SHP77 (cell line): Measurements from ENCODE around the gene KBTBD8.

Experiments
- DNase-seq, 2 experiments: peaks; one replicate each; lab custom pipeline; 2025; lab: John Stamatoyannopoulos, UW

KBTBD8 gene, protein sequence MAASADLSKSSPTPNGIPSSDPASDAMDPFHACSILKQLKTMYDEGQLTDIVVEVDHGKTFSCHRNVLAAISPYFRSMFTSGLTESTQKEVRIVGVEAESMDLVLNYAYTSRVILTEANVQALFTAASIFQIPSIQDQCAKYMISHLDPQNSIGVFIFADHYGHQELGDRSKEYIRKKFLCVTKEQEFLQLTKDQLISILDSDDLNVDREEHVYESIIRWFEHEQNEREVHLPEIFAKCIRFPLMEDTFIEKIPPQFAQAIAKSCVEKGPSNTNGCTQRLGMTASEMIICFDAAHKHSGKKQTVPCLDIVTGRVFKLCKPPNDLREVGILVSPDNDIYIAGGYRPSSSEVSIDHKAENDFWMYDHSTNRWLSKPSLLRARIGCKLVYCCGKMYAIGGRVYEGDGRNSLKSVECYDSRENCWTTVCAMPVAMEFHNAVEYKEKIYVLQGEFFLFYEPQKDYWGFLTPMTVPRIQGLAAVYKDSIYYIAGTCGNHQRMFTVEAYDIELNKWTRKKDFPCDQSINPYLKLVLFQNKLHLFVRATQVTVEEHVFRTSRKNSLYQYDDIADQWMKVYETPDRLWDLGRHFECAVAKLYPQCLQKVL

DNA sequence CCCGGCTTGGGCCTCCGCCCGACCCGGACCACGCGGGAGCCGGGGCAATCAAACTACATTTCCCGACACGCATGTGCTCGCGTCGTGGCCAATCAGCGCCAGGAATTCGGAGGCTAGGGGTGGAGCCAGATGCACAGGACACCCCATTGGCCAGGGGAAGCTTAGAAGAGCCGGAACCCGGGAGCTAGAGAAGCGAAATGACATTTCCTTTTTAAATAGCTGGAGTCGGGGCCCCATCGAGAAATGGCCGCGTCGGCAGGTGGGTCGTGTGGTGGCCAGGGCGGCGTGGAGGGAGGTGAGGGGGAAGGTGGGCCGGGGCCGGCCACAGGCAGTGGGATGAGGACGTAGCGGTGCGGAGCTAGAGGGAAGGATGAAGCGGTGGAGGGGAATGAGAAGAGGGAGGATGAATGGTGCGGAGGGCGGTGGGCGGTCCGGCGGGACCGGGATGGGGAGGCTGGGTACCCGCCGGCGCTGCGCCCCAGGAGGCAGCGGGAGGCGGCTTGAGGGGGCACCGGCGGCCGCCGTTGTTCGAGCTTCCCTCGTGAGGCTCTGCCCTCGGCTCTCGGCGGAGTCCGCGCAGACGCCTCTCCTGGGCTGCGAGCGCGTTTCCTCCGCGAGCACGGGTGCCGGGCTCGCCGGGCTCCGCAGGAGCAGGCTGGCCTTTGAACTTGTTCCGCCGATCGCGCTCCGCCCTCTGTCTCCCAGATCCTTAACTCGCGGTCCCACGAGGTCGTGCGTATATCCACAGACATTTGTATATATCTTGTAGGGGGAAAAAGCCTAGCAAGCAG is at the start of gene KBTBD8:
TSS of gene KBTBD8 (plus strand) at position 195 of the 791 bp plus-strand sequence. CDS start at position 244, 49 bp downstream.
- peak; percentile 97 to 98 for DNase-seq

DNA sequence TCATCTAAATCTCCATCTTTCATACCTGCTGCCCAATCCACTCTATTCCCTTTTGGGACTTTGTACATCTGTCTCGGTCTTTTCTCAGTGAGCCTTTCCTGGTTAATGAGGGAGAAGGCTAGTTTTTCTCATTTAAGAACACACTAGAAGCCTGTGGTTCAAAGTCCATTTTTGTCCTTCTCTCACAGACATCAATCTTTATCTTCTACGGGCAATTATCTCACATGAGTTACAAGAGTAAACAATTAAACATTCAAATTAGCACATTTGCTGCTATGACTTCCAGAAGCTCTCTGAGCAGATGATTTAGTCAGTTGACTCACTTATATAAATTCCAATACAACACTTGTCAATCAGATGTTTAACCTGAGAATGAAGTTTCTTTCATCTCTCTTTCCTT is 49.3 kb upstream of the KBTBD8 start:
- no peak for DNase-seq

DNA sequence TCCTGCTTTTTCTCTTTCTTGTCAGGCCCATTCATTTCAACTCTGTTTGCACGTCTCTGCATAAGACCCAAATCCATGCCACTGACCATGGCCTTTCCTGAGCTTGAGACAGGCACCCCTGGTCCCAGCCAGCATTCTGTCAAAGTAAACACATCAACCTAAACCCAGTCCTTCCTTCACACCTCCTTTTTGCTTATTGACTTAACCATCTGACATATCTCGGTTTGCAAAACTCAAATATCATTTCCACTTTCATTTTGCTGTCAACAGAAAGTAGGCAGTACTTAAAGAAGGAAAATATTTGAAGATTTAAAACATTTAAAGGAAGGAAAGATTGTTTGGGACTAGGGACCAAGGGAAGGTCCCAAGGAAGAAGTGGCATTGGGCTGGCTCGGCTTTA is 48.2 kb upstream of the KBTBD8 start:
- no peak for DNase-seq

DNA sequence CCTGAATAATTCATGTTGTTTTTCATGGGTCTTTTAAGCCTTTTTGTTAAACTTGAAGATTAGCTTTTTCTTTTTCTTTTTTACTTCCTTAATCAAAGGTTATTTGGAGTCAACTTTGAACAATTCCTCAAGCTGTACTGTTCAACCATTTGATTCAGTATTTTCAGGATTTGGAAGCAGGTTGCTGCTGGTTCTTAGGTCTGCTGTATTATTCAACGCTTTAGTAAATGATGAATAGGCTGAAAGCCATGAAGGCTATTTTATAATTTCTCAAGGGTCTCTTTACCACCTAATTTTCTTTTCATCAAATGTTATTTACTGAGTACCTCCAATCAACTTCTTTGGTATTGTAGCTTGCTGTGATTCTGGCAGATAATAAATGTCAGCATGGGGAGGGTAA is 45.8 kb upstream of the KBTBD8 start:
- DNase-seq: no peak

DNA sequence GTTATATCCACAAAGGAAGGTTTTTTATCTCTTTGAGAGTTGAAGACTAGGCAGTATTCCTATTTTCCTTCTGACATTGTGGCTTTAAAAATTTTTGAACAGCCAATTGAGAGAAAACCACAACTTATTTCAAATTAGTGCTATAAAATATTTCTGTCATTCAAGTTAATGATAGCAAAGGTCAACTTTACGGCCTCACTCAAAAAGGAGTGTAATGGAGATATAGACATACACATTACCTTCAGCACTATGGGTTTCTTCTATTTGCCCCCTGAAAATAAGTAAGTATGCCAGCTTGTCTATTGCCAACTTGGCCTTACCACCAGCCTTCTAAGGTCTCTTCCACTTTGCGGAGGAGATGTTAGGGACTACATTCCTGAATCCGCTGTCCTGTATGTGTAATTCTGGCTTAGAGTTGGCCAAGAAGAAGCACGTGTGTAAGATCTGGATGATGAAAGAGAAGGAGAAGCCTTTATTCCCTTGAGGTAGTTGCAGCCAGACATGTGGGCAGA is 44.1 kb upstream of the KBTBD8 start:
- no peak for DNase-seq

DNA sequence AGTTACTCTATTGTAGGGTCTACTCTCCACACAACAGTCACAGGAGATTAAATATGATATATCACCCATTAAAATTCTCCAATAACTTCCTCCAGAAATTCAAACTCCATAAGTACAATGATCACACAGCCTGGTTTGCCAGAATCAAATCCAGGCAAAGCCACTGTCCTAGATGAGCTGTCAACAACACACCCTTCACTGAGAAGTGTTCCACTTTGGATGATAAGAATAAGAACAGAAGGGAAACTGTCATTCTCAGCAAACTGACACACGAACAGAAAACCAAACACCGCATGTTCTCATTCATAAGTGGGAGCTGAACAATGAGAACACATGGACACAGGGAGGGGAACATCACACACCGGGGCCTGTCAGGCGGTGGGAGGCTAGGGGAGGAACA is 41.4 kb upstream of the KBTBD8 start:
- DNase-seq: no peak

DNA sequence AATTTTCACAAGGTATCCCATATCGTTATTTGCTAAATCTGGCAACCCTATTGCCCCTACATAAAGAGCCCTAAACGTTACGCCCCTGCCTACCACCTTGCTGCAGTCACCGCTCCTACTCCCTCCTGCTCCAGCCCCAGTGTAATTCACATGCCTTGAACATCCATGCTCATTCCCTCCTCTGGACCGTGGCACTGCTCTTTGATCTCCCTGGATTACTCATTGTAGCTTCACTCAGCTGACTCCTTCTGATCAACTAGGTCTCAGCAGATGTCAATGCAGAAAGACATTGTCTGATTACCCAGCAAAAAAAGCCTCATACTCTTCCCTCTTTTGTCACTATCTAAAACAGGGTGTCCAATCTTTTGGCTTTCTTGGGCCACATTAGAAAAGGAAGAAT is 40.7 kb upstream of the KBTBD8 start:
- DNase-seq: no peak

DNA sequence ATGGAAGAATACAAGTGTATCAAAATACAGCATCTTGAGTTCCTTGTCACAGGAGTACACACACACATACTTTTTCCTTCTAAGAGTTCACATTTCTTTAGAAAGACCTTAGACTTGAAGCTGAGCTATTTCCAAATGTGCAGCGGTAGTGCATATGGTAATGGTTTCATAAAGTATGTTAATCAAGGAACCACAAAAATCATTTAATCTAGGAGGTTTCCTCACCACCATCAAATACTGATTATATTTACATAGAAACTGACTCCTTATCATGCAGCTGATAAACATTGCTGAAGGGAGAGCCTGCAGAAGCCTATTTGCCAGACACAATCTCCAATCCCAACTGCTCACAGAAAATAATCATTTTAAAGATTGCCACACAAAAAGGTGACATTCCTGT is 40.0 kb upstream of the KBTBD8 start:
- DNase-seq: no peak

DNA sequence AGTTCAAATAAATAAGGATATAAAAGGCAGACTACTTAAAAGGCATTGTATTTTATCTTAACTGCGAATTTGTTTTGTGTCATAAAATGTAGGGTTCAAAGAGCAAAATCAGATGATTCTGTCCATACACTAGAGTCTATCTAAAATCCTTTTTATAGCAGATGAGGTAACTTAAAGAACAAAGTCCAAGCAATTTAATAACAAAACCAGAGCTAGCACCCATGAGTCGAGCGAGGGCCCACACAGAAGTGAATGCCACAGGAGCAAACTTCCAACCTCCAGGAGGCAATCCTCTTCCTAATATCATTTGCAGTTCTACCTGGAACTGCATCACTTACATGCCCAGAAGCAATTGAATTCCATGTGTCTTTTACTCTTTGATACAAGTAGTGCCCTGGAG is 35.4 kb upstream of the KBTBD8 start:
- no peak for DNase-seq

DNA sequence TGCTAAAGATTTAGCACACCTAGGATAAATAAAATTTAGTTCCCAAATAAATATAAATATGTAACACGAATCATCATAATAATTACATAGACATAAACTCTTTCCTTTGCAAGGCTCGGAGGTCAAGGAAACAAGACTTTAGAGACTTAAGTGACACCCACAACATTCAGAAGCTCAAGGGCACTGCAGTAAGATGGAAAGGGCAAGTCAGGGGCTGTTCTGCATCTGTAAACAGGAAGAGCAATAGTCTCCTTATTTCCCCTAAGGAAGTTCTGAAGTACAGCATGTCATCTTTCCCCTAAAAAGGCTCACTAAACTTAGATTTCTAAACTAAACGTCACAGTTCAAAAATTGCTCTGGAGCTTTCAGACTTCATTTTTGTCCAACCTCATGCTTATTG is 26.9 kb upstream of the KBTBD8 start:
- DNase-seq: no peak

DNA sequence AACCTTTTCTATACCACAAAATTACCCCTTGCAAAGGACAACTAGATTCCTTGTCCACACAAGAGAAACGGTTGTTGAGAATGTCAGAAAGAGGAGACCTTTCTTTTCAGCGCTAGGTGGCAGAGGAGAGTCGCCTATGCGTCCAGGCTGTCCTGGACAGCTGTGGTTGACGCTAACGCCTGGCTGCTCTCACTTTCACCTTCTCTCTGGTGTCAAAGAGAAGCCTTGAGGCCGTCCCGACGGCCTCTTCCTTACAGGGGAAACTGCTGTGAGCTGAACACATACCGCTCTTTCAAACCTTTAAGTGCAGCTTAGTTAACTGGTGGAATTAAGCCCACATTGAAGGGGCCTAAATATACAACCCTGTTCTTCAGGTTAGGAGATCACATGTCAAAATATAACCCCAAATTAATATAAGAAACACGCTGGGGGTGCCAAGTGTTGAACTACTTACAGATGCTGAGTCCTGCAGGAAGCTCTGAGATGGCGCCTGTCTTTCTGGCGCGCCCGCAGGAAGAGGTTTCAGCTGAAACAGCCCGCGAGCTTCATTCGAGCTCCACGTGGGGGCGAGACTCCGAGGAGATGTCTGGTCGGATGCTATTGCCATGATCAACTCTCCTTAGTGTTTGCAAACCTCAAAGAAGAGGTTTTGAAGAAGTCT is 26.1 kb upstream of the KBTBD8 start:
- peak; percentile 78 to 84 for DNase-seq

DNA sequence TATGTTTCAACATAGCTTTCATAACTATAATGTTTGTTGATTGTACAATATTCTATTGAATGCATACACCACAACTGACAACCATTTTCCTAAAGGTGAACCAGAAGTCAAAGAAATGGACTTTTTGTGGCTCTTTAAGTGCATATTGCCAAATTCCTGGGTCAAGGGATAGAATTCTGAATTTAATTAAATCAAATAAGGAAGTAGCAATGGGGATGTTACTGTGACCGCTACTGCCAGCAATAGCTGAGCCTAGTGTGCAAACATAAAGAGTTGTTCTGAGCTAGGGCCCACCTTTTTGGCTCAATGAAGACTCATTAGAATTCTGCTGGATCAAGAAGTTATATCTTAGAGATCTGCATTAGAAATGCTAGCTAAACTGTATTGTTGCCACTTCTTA is 17.3 kb upstream of the KBTBD8 start:
- DNase-seq: no peak

DNA sequence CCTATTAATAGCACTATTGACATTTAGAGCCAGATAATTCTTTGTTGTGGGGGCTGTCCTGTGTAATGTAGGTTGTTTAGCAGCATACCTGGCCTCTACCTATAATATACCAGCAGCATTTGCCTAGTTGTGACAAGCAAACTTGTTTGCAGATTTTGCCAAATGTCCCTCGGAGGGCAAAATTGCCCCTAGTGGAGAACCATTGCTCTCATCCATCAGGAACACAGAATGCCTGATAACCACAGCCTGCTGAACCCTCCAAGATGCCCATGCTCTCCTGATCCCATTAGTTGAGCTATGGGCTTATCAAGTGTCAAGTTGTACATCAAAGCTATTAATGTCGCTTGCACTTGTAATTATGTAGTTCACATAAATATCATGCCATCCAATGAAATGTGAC is 15.0 kb upstream of the KBTBD8 start:
- no peak for DNase-seq

DNA sequence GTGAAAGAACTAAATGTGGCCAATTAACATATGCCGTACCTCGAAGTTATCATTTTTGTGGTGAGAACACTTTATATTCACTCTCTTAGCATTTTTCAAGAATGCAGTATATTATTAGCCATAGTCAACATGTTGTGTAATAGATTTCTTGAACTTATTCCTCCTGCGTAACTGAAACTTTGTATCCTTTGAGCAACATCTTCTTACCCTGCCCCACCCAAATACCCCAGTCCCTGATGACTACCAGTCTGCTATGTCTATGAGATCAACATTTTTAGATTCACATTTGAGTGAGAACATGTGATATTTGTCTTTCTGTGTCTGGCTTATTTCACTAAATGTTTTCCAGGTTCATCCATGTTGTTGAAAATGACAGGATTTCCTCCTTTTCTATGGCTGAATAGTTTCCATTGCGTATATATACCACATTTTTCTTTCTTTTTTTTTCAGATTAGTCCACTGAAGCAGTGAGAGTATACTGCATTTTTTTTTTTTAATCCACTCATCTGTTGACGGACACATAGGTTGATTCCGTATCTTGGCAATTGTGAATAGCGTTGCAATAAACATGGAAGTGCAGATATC is 12.7 kb upstream of the KBTBD8 start:
- DNase-seq: no peak

DNA sequence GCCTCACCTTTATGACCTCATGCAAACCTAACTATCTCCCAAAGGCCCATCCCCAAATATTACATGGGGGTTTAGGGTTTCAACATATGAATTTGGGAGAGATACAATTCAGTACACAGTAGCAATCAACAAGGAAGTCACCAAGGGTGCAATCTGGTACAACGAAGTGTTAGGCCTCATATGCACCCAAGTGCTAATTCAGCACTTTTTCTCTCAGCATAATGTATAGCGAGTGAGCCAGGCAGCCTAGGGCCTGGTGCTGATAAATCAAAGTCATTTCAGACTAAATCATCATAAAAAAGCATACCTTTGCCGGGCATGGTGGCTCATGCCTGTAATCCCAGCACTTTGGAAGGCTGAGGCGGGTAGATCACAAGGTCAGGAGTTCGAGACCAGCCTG is 11.7 kb upstream of the KBTBD8 start:
- no peak for DNase-seq

DNA sequence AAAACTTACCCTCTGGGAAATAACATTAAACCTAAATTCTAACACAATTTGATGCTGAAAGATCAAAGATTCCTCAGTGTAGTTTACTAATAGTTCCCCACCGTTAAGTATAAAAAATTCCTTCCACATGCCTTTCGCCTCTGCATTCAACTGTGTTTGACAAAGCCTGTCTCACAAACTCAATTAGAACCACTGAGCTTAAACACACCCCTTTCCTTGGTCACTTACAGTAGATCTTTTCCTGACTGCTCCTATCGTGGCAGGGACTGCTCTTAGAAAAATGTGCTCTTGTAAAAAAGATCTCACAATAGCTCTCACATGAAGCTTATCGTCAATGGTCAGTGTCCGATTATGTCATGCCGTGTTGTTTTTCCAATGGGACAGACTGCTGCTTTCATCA is 8.9 kb upstream of the KBTBD8 start:
- DNase-seq: no peak

DNA sequence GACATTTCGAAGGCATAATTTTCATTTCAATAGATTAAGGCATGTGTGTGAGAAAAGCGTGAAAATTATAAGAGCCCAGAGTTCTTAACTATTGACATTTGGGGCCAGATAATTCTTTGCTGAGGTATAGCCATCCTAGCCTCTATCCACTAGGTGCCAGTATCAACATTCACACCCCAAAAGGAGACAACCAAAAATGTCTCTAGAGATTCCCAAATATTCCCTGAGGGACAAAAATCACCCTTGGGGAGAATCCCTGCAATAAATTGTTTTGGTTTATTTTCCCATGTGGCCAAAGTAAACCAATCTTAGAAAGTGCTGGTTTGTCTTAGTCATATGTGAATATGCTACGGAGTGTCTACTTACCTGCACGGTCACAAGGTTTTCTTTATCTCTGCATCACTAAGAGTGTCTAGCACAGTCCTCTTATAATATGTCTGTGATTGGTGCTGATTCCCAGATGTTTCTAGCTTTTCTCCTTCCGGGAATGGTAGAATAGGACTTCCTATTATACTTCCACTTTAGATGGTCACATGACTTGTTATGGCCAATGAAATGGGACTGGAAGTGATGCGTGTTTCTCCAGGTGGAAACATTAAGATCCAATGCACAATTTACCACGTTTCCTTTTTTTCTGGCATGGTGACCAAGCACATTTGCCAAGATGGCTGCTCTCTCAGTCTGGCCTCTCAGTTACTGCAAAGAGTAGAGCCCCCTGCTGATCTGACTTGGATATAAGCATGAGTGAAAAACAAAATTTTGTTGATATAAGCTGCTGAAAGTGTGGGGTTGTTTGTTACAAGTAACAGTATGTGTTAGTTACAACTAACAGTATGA is 8.0 kb upstream of the KBTBD8 start:
- DNase-seq: peak; percentile 2 to 13

DNA sequence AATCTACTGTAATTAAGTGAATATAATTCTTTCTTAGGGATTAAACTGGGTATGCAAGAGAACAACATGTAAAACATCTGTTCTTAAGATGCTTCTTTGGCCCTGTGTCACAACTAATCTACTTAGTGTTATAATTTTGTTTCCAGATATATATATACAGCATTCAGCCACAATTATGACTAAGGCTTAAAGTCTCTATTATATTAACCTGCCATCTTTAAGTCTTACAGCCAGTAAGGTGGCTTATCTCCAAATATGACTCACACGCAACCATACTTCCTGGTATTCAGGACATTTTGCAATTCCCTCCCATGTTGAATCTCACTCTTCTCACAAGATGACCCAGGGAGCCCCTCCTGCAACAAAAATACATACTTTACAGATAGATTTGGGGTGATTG is 6.6 kb upstream of the KBTBD8 start:
- no peak for DNase-seq

DNA sequence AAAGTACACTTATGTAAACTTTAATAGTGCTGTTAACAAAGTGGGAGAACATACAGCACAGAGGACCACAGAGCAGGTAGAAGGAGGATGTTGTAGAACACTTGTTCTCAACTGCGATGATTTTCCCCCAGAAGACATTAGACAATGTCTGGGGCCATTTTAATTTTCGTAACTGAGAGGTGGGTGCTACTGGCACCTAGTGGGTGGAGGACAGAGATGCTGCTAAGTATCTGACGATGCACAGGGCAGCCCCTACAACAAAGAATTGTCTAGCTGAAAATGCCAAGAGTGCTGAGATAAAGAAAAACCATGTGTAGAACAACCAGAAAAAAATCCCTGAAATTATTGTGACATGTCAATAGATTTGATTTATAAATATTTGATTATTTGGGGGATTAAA is 5.0 kb upstream of the KBTBD8 start:
- DNase-seq: no peak

DNA sequence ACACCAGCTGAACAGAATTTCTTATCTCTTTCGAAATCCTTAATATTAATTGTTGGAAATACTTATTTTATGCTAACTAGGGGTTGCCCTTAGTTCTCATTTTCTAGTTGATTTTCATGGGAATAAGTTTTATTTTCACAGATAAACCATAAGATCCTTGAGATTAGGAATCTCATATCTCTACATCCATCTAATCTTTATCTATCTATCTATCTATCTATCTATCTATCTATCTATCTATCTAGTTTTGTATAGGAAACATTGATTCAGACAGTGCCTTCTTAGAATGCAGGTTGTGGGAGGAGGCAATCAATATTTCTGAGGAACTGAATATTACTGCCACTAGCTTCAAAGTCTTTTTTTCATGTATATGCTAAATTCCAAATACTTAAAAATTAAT is 3.5 kb upstream of the KBTBD8 start:
- no peak for DNase-seq

DNA sequence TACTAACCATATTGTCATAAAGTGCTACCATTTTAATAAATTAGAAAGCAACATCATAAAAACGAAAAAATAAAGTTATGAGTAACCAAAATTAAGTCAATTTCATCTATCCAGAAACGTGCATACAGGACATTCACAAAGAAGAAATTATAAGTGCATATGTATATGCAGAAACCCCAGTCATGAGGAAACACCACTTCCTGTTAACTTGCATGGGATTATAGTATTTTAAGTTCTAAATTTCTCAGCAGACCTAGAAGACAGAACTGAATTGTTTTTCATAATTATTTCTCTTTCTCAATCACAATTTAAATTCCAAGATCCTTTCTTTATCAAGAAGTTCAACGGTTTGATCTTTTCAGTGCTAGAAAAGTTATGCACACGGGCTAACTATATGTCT is 1.4 kb upstream of the KBTBD8 start:
- DNase-seq: no peak
